HuH-7 (cell line): ENCODE measurements around the gene SGMS1.
A peak's percentile ranks its signal among the peaks of the same experiment; 100 is the strongest.
"Not testable (repeated sequence)": the region's sequence is repeated elsewhere in the genome, so short reads cannot be mapped to it uniquely, and the experiment has no call there.

Experiments used
- DNase-seq: peaks from one replicate; pipeline ENCODE4 v3.0.0; 2011; ENCODE audit warnings: low spot score

The SGMS1 gene

GRCh38 chr10:50582766-50583762, 40.7 kb downstream of the SGMS1 start:
- DNase-seq, result no peak

DNA sequence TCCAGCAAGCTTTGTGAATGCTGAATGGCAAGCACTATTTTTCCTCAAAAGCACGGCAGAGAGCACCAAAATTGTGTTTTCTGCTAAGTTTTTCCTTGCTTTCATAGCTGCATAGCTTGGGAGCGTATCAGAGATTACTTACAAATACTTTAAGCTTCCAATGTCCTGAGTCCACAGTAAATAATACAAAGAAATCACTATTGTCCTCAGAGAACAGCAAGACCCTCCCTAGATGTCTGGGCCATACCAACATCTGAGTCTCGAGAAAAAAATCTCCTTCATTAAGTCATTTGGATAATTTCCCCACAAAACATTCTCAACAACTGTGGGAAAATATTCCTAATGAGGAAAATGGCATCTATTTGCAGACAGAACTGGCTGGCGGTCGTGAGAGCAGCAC, 41.7 kb downstream of the SGMS1 start:
- no peak for DNase-seq

DNA sequence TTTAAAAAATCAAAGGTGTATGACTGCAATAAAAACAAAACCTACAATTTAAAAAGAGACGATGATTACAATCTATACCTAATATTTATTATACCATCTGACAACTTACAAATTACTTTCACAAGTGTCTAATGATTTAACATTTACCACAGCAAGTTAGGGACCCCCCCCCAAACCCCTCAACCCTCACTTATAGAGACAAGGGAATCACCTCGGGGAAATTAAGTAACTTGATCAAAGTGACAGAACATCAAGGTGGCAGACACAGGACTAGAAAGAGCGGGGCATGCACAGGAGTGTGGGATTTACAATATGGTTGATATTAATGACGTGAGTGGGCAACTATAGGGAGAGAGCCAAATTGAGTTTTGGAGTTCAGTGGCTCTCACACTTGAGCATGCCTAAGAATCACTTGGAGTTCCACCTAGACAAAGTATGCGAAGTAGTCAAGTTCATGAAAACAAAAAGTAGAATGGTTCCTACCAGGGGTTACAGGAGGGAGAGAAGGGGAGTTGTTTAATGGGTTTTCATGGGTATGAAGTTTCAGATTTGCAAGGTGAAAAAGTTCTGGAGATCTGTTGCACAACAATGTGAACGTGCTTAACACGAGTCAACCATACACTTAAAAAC, 43.4 kb downstream of the SGMS1 start:
- no peak for DNase-seq

DNA sequence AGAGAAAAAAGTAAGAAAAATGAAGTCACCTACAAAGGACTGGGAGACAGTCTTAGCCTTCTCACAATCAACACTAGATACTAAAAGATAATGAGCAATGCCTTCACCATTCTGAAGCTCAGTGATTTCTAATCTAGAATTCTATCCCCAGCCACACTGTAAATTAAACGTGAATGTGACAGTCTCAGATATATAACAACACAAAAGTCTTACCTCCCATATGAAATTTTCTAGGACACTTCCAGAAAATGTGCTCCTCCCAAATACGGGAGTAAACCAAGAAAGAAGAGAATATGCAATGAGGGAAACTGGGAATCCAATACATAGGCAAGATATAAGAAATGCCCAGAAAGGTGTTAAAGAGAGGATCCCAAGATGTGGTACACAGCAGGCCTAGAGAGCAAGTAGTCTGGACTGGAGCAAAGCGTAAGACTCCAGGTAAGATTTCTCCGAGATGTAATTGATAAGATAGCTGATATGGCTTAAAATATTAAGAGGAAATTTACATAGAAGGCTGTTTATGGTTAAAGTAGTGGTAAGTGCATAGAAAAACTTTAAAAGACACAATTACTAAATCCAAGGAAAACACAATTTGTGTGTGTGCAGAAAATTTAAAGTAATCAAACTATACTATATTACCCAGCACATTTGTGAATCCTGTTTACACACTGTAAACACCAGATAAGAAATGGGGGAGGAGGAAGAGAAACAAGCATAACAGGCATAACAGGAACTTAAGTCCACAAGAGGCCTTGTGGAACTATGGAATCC, 44.1 kb downstream of the SGMS1 start:
- DNase-seq, result no peak

- DNase-seq, result no peak
These were observed 44.8 kb downstream of the SGMS1 start for GRCh38 chr10:50578949-50579348.

GRCh38 chr10:50577681-50578350, 45.9 kb downstream of the SGMS1 start:
- no peak for DNase-seq

DNA sequence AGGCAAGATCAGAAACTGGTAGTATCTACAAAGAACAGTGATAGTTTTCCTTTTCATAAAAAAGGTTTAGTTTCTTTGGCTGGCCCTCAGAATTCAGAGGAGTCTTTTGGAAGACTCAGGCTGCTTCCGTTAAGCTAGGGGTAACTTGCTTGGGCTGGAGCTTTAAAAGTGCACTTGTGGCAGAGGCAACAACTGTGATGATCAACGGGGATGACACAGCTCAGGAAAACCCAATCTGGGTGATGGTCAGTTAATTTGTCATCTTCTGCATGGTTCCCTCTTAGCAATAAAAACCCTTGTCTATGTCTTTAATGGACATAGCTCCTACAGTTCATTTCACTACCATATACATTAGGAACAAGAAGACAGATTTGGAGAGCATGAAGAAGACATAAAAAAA, 46.7 kb downstream of the SGMS1 start:
- no peak for DNase-seq

DNA sequence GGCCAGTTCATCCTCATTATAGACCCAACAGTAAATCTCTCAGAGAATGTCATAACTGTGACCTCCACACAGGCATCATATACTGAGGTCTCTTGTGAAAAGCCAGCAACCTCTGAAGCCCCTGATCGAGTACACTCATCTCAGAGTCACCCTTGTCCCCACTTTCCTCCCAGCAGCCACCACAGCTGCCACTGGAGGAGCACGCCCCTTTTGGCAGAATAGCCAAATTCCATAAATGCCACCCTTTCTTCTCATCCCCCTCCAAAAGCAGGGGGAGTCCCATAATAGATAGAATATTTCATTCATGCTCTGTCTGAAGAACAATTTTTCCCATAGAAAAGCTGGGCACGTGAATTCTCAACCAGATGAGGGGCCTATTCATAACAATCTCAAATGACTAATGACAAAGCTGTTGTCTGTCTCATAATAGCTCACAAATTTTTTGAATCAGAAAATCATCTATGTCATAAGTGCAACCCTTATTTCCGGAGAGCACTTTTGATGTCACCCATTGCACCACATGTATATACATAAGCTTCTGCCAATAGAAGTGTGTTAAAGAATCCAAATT, 47.4 kb downstream of the SGMS1 start:
- DNase-seq, result no peak

GRCh38 chr10:50575477-50576244, 48.1 kb downstream of the SGMS1 start:
- DNase-seq, result no peak

DNA sequence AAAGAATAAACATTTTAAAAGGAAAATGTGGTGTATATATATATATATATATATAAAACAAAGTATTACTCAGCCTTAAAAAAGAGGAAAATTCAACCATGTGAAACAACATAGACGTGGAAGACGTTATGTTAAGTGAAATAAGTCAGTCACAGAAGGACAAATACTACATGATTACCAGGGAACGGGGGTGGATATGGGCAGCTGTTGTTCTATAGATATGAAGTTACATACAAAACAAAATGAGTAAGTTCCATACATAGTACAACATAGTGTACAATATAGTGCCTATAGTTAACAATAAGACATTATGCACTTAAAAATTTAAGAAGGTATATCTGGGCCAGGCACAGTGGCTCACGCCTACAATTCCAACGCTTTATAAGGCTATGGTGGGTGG, 48.8 kb downstream of the SGMS1 start:
- DNase-seq, result no peak

DNA sequence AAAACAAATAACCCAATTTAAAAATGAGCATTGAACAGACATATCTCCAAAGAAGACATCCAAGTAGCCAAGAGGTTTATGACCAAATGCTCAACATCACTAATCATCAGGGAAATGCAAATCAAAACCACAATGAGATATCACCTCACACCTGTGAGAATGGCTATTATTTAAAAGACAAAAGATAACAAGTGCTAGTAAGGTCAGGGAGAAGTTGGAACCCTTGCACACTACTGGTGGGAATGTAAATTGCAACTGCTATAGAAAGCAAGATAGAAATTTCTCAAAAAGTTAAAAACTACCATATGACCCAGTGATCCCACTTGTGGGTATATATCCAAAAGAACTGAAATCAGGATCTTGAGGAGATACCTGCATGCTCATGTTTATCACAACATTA, 49.5 kb downstream of the SGMS1 start:
- no peak for DNase-seq

GRCh38 chr10:50572017-50572491, 51.7 kb downstream of the SGMS1 start:
- DNase-seq, result peak; percentile 37

- not testable (repeated sequence) for DNase-seq
These were observed 55.0 kb downstream of the SGMS1 start for GRCh38 chr10:50568750-50569149.

GRCh38 chr10:50567384-50567783, 56.4 kb downstream of the SGMS1 start:
- DNase-seq, result no peak

- DNase-seq, result peak; percentile 26
These were observed 57.6 kb downstream of the SGMS1 start for GRCh38 chr10:50566150-50566549.

- DNase-seq, result no peak
These were observed 58.3 kb downstream of the SGMS1 start for GRCh38 chr10:50565301-50566083.

GRCh38 chr10:50563906-50564305, 59.9 kb downstream of the SGMS1 start:
- DNase-seq, result no peak

GRCh38 chr10:50561816-50562215, 61.9 kb downstream of the SGMS1 start:
- peak; percentile 37 for DNase-seq

GRCh38 chr10:50561266-50561665, 62.5 kb downstream of the SGMS1 start:
- DNase-seq, result no peak

DNA sequence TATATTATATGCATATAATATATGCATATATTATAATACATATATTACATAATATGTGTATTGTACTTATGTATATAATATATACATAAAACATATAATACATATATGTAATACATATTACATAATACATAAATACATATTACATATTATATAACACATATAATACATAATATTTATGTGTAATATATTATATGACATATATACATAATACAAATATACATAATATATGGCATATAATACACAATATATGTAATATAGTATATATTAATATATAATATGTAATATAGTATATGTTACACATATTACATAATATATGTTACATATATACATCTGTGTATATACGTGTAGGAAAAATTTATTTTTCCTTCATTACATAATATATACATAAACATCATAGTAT, 63.4 kb downstream of the SGMS1 start:
- DNase-seq, result no peak
